Activated CD8-positive, alpha-beta T cell treated with anti-CD3 and anti-CD28 coated beads for 36 hours (primary cell): ENCODE measurements around the gene MFSD1. TPM values are rescaled to one million over a fixed set of nuclear protein-coding genes. Genes with fewer than 3 reads are reported as not detected.

ENCODE experiments used
- ATAC-seq: fragments of 200-7000 bp; cut with Tn5 transposase; one replicate; pipeline ENCODE4 v1.10.0; 2021; ENCODE audit warnings: mild to moderate bottlenecking, moderate library complexity
- CTCF ChIA-PET: fragments of 350-600 bp; sonication (Branson Sonifier 250); formaldehyde crosslinking; loops from one replicate; lab custom pipeline; 2021; ENCODE audit warnings: antibody characterized with exemption; lab: Charles Lee
- POLR2A ChIA-PET: fragments of 350-600 bp; sonication (Branson Sonifier 250); formaldehyde crosslinking; loops from one replicate; lab custom pipeline; 2021; ENCODE audit warnings: antibody characterized with exemption; lab: Charles Lee
- DNase-seq: peaks from one replicate; pipeline ENCODE4 v3.0.0-alpha.2; 2020
- H3K27ac Mint-ChIP-seq: one replicate; pipeline ENCODE4 v1.8.0; 2021; ENCODE audit warnings: mild to moderate bottlenecking, mixed read lengths
- H3K27me3 Mint-ChIP-seq: one replicate; pipeline ENCODE4 v1.8.0; 2021; ENCODE audit warnings: mixed read lengths
- H3K36me3 Mint-ChIP-seq: one replicate; pipeline ENCODE4 v1.8.0; 2021; ENCODE audit warnings: low read depth, mixed read lengths
- H3K4me1 Mint-ChIP-seq: one replicate; pipeline ENCODE4 v1.8.0; 2021; ENCODE audit warnings: low read depth, mixed read lengths
- H3K4me3 Mint-ChIP-seq: one replicate; pipeline ENCODE4 v1.8.0; 2021; ENCODE audit warnings: mild to moderate bottlenecking, moderate library complexity, mixed read lengths
- H3K9me3 Mint-ChIP-seq: one replicate; pipeline ENCODE4 v1.8.0; 2021; ENCODE audit warnings: mixed read lengths
- CTCF ChIP-seq: fragments of 200-600 bp; IDR thresholded peaks from one replicate; pipeline ENCODE4 v1.8.0; 2022; ENCODE audit warnings: antibody characterized with exemption, mild to moderate bottlenecking
- intact Hi-C: fragments of 100-400 bp; cut with micrococcal nuclease; formaldehyde crosslinking; loops from one replicate; pipeline ENCODE4 v1.10.0; 2022
- total RNA-seq, 2 experiments: library from RNA; stranded (reverse); gene quantifications; one replicate each; pipeline ENCODE4 v1.2.3, GENCODE V29; 2021

The MFSD1 gene
- total RNA-seq, 2 experiments from 2014 or later = 9.2 to 9.7 TPM

GRCh38 chr3:158831861-158832260 is 30.0 kb downstream of the MFSD1 start:
- ATAC-seq (no peak), DNase-seq (no peak)
- ChIA-PET POLR2A (no interaction called here), CTCF (interaction anchor here (0.9 to 1.5 kb wide), 2 partner anchors 36 kb away, joined by 3 read pairs; no protein-coding TSS in a partner anchor)
- no peak overlapping the region for H3K4me3 Mint-ChIP-seq
- H3K36me3 Mint-ChIP-seq = peaks cover 19% of the 10 kb centered on the region
- H3K27me3 Mint-ChIP-seq = no peaks in the 10 kb centered on the region
- intact Hi-C loops = no loop called here
- no peak overlapping the region for H3K27ac Mint-ChIP-seq
- no peaks in the 10 kb centered on the region for H3K9me3 Mint-ChIP-seq
- no peak for TF ChIP-seq CTCF
- no peaks in the 10 kb centered on the region for H3K4me1 Mint-ChIP-seq

GRCh38 chr3:158835631-158836030 is 33.8 kb downstream of the MFSD1 start:
- H3K4me3 Mint-ChIP-seq = no peak overlapping the region
- CTCF ChIA-PET = no interaction called here
- no peak overlapping the region for H3K27ac Mint-ChIP-seq
- H3K9me3 Mint-ChIP-seq = no peaks in the 10 kb centered on the region
- no peak for ATAC-seq
- no peaks in the 10 kb centered on the region for H3K27me3 Mint-ChIP-seq
- POLR2A ChIA-PET = no interaction called here
- H3K4me1 Mint-ChIP-seq = no peaks in the 10 kb centered on the region
- intact Hi-C loops = no loop called here
- TF ChIP-seq CTCF = no peak
- peaks cover 10% of the 10 kb centered on the region for H3K36me3 Mint-ChIP-seq
- no peak for DNase-seq

- no peak for TF ChIP-seq CTCF
- POLR2A ChIA-PET = no interaction called here
- CTCF ChIA-PET = no interaction called here
- no peak overlapping the region for H3K27ac Mint-ChIP-seq
- no peaks in the 10 kb centered on the region for H3K4me1 Mint-ChIP-seq
- H3K27me3 Mint-ChIP-seq = no peaks in the 10 kb centered on the region
- ATAC-seq (no peak), DNase-seq (no peak)
- no peaks in the 10 kb centered on the region for H3K9me3 Mint-ChIP-seq
- H3K36me3 Mint-ChIP-seq = peaks cover 7% of the 10 kb centered on the region
- intact Hi-C loops = no loop called here
- H3K4me3 Mint-ChIP-seq = no peak overlapping the region
These were observed 34.5 kb downstream of the MFSD1 start for GRCh38 chr3:158836312-158836711.

GRCh38 chr3:158837240-158837639 is 35.4 kb downstream of the MFSD1 start:
- no peak overlapping the region for H3K4me3 Mint-ChIP-seq
- no peaks in the 10 kb centered on the region for H3K9me3 Mint-ChIP-seq
- ChIA-PET POLR2A (no interaction called here), CTCF (no interaction called here)
- no peak for TF ChIP-seq CTCF
- H3K27ac Mint-ChIP-seq = no peak overlapping the region
- intact Hi-C loops = no loop called here
- ATAC-seq = no peak
- peaks cover 4% of the 10 kb centered on the region for H3K36me3 Mint-ChIP-seq
- no peaks in the 10 kb centered on the region for H3K4me1 Mint-ChIP-seq
- DNase-seq = no peak
- no peaks in the 10 kb centered on the region for H3K27me3 Mint-ChIP-seq

GRCh38 chr3:158839966-158840365 is 38.1 kb downstream of the MFSD1 start:
- TF ChIP-seq CTCF = no peak
- Mint-ChIP-seq H3K27ac (no peak overlapping the region), H3K27me3 (no peaks in the 10 kb centered on the region), H3K4me1 (no peaks in the 10 kb centered on the region), H3K9me3 (no peaks in the 10 kb centered on the region), H3K36me3 (no peaks in the 10 kb centered on the region), H3K4me3 (no peak overlapping the region)
- DNase-seq (no peak), ATAC-seq (no peak)
- ChIA-PET POLR2A (no interaction called here), CTCF (interaction anchor here (3.6 kb wide), 1 partner anchor 420 kb away, joined by 16 read pairs; no protein-coding TSS in a partner anchor)
- intact Hi-C loops = loop anchor here (10.0 kb wide), 1 partner anchor 965 kb away; no protein-coding TSS in a partner anchor
